DMS79 treated with DMSO at 0.1 percent for 48 hours (cell line): ENCODE results near the gene ABHD17C.
"Not testable (repeated sequence)": the region's sequence is repeated elsewhere in the genome, so short reads cannot be mapped to it uniquely, and the experiment has no call there.

ENCODE experiments used
- DNase-seq: peaks from one replicate; lab custom pipeline; 2025; lab: John Stamatoyannopoulos, UW

ABHD17C gene

DNA sequence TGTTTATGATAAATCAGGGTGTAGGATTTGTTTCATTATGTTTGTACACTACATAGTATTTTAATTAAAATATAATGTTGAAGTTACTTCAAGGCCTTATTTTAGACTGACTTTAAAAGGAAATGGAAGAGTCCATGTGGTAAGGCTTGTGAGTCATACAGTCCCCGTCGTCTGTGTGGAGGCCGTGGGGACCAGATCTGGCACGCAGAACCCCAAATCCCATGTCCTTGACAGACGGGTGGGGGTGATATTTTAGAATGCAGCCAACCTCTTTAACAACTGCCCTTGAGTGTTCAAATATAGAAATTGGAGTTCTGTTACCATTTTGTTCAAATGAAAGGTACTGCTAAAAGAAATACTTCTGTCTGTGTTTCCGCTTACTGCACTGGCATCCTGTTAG is 35.8 kb downstream of the ABHD17C start:
- DNase-seq: no peak

- DNase-seq: no peak
Measured at GRCh38 chr15:80732167-80732566, 37.1 kb downstream of the ABHD17C start.

DNA sequence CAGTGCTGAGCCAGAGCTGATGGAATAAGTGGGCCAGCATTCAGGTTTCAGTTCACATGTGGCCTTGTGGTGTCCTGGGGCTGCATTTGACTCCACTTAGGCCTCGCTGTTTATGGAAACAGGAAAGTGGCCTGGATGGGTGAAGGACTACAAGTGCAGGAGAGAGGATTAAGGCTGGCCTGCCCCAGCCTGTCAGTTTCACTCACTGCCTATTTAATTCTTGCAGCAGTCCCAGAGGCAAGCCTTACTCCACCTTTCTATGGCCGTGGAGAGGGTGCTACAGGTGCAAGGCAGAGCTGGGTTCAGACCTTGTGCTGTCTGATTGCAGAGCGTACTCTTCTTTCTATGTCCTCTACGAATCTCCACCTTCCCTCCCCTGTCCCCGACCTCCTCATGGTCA is 37.7 kb downstream of the ABHD17C start:
- DNase-seq: peak; percentile 38

GRCh38 chr15:80733460-80733859 is 38.4 kb downstream of the ABHD17C start:
- DNase-seq: no peak

GRCh38 chr15:80735344-80735743 is 40.2 kb downstream of the ABHD17C start:
- DNase-seq: no peak

GRCh38 chr15:80736560-80736959 is 41.5 kb downstream of the ABHD17C start:
- DNase-seq: peak; percentile 17

DNA sequence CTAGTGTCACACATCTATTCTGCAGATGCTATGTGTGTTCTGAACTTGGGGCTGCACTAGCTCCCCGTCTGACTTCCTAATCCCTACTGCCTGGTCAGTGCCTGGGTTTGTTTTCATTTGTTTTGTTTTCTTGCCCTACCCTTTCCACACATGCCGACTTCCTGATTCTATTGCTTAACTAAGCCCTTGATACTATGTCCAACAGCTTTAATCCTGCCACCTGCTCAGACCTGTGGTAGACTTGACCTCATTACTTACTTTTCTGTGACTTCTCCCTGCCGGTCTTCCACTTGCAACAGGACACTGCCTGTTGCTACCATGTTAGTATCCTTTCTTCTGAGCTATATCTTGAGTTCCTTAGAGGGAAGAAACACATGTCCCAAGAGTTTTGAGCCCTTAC is 44.8 kb downstream of the ABHD17C start:
- no peak for DNase-seq

DNA sequence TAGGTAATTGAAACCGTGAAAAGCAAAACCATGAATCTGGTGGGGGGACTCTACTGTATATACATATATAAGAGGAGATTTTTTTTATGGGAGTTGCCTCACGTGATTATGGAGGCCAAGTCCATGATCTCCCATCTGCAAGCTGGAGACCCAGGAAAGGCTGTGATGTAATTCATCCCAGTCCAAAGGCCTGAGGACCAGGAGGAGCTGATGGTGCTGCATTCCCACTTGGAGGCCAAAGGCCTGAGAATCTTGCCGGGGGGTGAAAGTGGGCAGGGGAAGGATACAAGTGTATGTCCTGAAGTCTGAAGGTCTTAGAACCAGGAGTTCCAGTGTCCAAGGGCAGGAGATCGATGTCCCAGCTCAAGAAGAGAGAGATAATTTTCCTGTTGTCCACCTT is 47.0 kb downstream of the ABHD17C start:
- no peak for DNase-seq

DNA sequence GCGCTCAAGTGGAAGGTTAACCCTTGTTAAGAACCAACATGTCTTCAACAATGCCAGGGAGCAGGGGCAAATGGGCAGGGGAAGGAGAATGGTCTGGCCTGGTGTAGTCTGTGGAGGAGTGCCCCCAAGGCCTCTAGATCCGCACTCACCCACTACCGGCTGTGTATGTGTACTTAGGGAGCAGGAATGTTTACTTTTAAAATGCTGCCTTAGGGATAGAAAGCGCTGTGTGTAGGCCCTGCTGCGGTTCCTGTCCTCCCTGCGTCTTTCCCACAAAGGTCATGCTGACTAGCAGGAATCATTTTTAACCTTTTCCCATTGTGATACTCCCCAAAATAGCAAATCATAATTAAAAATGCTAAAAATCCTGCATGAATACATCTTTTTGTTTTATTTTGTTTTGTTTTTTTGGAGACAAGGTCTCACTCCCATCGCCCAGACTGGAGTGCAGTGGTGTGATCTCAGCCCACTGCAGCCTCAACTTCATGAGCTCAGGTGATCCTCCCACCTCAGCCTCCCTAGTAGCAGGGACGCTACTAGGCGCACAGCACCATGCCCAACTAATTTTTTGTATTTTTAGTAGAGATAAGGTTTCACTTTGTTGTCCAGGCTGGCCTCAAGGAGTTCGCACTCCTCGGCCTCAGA is 48.2 kb downstream of the ABHD17C start:
- no peak for DNase-seq

- DNase-seq: no peak
Measured at GRCh38 chr15:80744415-80744814, 49.3 kb downstream of the ABHD17C start.

GRCh38 chr15:80744826-80745225 is 49.7 kb downstream of the ABHD17C start:
- no peak for DNase-seq

DNA sequence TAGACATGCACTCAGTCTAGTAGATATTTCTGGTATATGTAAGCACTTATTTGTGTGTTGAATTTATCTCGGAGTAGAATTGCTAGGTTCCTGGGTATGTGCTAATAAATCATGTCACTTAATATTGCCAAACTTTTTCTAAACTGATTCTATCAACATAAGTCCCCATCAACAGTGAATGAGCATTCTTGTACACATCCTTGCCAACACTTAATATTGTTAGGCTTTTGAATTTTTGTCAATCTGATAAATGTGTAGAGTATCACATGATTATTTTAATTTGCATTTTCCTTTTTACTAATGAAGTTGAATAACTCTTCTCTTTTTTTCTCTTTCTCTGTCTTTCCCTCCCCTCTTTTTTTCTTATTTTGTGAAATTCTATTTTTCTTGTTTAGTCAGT is 50.8 kb downstream of the ABHD17C start:
- no peak for DNase-seq

DNA sequence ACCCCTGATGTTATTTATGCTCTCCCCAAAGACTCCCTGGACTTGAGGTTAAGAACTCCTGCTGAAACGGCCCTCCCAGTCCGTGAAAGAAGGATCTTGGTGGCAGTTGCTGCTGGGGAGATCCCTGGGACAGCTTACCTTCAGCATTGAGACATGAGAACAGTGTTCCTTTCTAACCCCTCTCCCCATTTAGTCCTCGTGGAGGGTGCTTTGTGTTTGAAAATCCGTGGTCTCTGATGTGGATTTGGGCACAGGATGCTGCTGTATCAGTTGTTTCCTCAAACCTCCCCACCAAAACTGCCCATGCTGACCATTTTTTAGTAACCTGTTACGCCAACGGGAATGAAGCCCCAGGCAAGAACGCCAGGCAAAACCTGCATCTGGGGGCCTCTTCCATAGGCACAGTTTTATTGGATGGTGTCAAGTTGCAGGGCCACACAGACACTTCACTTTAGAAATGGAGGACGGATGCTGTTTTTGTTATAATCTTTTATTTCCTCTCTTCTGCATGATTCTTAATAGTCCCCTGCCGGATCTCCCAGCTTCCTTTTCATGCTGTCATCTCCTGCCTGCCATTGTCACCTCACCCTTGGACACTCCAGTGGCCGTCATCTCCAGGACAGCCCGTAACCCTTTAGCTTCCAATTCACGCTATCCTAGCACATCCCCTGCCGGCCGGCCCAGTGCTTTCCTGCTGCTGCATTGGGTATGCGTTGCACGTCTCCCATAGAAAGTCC is 52.4 kb downstream of the ABHD17C start:
- no peak for DNase-seq

GRCh38 chr15:80749589-80749988 is 54.5 kb downstream of the ABHD17C start:
- no peak for DNase-seq

DNA sequence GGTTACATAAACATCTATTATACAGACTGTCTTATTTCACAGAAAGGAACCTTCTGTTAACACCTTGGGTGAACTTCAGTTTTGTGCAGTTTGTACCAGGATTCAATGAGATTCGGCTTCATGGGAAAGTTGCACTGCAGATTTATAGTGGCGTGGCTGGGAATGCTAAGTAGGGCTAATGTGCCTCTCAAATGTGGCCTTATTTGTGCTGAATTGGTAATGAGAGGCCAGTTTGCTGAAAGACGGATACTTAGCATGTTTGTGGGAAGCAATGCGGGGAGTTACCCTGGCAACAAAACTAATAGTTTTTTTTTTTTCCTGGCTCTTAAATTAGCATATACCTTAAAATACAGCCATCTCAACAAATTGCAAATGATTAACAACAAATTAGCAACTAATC is 55.5 kb downstream of the ABHD17C start:
- peak; percentile 2 for DNase-seq

- DNase-seq: no peak
Measured at GRCh38 chr15:80752204-80752603, 57.1 kb downstream of the ABHD17C start.

GRCh38 chr15:80753161-80753560 is 58.1 kb downstream of the ABHD17C start:
- no peak for DNase-seq

DNA sequence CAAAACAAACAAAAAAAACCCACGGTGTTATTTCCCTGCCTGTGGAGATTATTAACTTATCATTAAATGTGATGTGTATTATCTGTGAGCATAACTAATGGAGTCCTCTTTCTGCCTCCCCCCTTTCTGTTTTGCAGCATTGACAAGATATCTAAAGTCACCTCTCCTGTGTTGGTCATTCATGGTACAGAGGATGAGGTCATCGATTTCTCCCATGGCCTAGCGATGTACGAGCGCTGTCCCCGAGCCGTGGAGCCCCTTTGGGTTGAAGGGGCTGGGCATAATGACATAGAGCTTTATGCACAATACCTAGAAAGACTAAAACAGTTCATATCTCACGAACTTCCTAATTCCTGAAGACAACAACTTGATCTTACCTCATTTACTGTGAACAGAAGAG is 58.9 kb downstream of the ABHD17C start:
- no peak for DNase-seq

DNA sequence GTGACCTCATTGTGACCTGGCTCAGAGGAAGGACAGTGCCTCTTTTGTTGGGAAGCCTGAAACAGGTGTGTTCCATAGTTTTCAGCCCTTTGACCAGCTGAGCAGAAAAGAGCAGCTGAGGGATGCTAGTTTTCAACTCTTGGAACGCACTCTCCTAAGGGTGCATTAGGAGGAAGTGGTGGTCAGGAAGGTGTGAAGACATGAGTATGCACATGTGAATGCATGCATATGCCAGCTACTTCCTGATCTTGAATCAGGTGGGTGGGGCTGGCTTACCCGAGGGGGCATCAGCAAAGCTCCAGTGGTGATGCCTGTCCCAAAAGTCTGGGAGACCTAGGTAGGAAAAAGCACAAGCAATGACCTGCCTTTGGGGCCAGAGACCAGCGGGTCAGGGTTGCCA is 60.8 kb downstream of the ABHD17C start:
- no peak for DNase-seq

DNA sequence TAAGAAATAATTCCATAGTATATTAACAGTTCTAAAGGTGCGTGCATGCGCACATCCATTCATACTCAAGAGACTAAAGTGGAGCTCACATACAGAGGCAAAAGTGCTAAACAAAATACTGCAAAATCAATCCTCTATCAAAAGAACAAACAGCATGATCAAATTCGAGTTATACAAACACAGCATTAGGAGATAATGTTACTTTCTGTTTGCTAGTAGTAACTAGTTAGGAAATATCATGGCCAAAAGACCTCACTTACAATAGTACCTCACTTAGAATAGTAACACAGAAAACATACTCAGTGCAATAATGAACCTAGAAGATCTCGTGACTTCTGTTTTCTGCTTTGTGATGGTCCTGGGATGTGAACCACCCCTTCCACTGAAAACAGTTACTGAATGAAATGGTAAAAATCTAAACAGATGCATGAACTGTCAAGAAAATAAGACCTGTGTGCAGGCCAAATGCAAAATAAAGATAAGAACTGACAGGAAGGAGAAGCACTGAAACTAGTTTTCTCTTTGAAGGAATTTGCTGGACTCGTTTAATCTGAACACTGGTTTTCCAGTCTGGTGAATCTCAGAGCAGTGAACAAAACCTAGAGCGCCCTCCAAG is 63.1 kb downstream of the ABHD17C start:
- no peak for DNase-seq

DNA sequence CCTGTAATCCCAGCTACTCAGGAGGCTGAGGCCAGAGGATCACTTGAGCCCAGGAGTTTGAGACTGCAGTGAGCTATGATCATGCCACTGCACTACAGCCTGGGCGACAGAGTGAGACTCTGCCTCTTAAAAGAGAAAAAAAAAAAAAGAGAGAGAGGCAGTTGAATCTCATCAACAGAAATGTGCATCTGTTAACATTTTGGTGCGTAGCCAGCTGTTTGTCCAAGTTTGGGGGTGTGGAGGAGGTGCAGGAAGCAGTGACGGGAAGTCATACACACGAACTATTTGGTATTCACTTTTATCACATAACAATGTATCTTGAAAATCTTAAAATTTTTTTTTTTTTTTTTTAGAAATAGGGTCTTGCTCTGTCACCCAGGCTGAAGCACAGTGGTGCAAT is 65.8 kb downstream of the ABHD17C start:
- no peak for DNase-seq

DNA sequence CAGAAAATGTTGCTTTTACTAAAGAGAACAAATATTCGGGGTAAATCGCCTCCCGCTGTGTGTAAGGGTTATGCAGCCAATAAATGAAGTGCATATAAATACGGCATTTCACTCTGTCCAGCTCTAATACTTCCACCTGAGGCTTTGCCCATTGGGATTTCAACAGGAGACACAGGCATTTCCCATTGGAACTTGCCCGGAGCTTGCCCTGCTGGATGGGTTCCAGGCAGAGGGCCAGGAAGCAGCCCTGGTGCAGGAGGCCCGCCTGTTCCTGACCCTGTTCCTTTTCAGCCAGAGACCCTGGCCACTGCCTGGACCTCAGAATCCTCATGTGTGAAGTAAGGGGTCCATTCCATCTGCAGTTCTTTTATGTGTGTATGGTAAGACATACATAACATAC is 66.6 kb downstream of the ABHD17C start:
- no peak for DNase-seq

DNA sequence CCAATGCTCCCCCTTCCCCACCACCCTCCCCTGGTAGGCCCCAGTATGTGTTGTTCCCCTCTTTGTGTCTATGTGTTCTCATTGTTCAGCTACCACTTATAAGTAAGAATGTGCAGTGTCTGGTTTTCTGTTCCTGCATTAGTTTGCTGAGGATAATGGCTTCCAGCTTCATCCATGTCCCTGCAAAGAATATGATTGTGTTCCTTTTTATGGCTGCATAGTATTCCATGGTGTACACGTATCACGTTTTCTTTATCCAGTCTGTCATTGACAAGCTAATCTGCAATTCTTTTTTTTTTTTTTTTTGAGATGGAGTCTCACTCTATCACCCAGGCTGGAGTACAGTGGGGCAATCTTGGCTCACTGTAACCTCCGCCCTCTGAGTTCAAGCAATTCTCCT is 68.1 kb downstream of the ABHD17C start:
- not testable (repeated sequence) for DNase-seq

DNA sequence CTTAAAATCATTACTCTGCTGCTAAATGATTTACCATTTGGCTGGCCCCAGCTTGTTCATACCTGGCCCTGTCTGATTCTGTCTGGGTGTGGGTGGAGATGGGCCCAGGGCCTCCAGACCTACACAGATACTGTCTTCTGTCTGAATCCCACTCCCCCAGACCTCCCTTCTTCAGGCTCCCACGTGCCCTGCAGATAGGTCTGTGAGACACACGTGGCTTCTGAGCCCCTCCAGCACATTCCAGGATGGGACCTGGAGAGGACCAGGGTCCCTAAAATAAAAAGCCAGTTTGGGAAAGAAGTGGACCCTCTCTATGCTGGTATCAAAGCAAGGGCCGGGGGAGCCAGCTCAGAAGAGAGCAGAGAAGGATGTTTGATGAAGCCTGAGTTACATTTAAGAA is 69.4 kb downstream of the ABHD17C start:
- DNase-seq: no peak
